ENCODE data around the gene ARRDC2.
"Not testable (repeated sequence)": the region's sequence is repeated elsewhere in the genome, so short reads cannot be mapped to it uniquely, and the experiment has no call there.

The ARRDC2 gene

GRCh38 chr19:18017275-18018083 lies 9.5 kb downstream of the ARRDC2 start:
- DNase-seq, result no peak

GRCh38 chr19:18020212-18021085 lies 12.5 kb downstream of the ARRDC2 start:
- DNase-seq, result no peak

- DNase-seq, result no peak
These were observed 13.3 kb downstream of the ARRDC2 start for GRCh38 chr19:18021121-18021755.

GRCh38 chr19:18023622-18024251 lies 15.8 kb downstream of the ARRDC2 start:
- DNase-seq, result no peak

- DNase-seq, result no peak
These were observed 19.2 kb downstream of the ARRDC2 start for GRCh38 chr19:18027151-18027550.

- peak; percentile 85 for DNase-seq
These were observed 21.8 kb downstream of the ARRDC2 start for GRCh38 chr19:18029617-18030338.

GRCh38 chr19:18031401-18031800 lies 23.4 kb downstream of the ARRDC2 start:
- not testable (repeated sequence) for DNase-seq

- not testable (repeated sequence) for DNase-seq
These were observed 24.1 kb downstream of the ARRDC2 start for GRCh38 chr19:18032102-18032501.

GRCh38 chr19:18041054-18041453 lies 33.1 kb downstream of the ARRDC2 start:
- DNase-seq, result no peak

GRCh38 chr19:18043676-18044075 lies 35.7 kb downstream of the ARRDC2 start:
- no peak for DNase-seq

GRCh38 chr19:18044825-18045304 lies 36.9 kb downstream of the ARRDC2 start:
- DNase-seq, result peak; percentile 90

- DNase-seq, result no peak
These were observed 37.5 kb downstream of the ARRDC2 start for GRCh38 chr19:18045307-18046050.

- no peak for DNase-seq
These were observed 38.2 kb downstream of the ARRDC2 start for GRCh38 chr19:18046059-18046718.

GRCh38 chr19:18049385-18049784 lies 41.4 kb downstream of the ARRDC2 start:
- no peak for DNase-seq

- no peak for DNase-seq
These were observed 43.9 kb downstream of the ARRDC2 start for GRCh38 chr19:18051887-18052286.

- DNase-seq, result no peak
These were observed 45.7 kb downstream of the ARRDC2 start for GRCh38 chr19:18053576-18054219.

GRCh38 chr19:18055967-18056366 lies 48.0 kb downstream of the ARRDC2 start:
- no peak for DNase-seq

GRCh38 chr19:18057557-18057956 lies 49.6 kb downstream of the ARRDC2 start:
- no peak for DNase-seq

- peak; percentile 55 for DNase-seq
These were observed 50.4 kb downstream of the ARRDC2 start for GRCh38 chr19:18058208-18059009.

Data from NCI-H510A (cell line).